ENCODE data around the gene ATP6V1F.
A peak's percentile ranks its signal among the peaks of the same experiment; 100 is the strongest.
"Not testable (repeated sequence)": the region's sequence is repeated elsewhere in the genome, so short reads cannot be mapped to it uniquely, and the experiment has no call there.

ATP6V1F gene

DNA sequence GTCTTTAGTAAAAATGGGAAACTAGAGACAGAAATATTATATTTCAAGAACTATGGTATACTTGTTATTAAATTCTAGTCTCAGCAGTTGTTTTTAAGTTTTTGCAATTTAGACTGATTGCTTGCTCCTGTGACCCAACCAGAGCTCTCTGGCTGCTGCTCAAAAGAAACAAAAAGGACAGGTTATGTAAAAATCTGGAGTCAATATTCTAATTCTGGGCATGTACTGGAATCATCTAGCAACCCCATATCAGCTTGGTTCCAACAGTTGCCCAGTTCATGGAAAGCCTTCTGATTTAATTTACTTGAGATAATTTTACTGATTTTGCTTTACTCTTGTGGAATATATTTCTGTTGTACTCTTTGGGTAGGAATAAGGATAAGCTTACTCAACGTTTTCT, 37.6 kb downstream of the ATP6V1F start:
- FAIRE-seq (no peak), DNase-seq (ENCODE audit: low spot score) (no peak)

GRCh38 chr7:128902761-128903585, 40.3 kb downstream of the ATP6V1F start:
- DNase-seq (ENCODE audit: low spot score) (peak; percentile 46), FAIRE-seq (peak; percentile 65)

DNA sequence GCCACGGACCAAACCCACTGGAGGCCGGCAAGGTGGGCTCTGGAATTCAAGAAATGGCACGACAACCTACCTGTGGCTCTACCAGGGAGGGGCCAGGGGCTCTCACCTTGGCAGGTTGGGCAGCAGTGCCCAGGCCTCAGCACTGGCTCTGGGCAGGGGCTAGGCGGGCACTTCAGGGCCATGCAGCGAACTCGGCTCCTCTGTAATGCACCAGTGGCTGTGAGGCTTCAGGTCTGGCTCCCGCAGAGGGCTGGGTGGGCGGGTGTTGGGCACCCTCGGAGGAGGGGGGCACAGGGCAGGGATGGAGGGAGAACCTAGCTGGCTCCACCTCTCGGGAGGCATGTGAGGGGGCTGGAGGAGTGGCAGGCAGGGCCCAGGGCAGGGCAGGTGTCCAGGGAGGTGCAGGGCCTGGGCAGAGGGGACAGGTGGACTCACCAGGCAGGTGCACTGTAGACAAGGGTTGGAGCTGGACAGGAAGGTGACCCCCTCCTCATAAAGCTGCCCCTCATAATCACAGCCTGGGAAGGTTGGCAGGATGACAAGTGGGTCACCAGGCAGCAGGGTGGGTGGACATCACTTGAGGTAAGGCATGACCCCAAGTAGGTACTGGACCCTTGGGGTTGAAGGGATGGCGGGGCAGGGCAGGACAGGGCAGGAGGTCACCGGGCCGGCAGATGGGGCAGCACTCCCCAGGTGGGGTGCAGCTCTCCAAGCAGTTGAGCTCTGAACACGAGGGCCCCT, 41.1 kb downstream of the ATP6V1F start:
- no peak for DNase-seq (ENCODE audit: low spot score)
- FAIRE-seq, result no peak

GRCh38 chr7:128904381-128905197, 41.9 kb downstream of the ATP6V1F start:
- DNase-seq (ENCODE audit: low spot score) (peak; percentile 43), FAIRE-seq (peak; percentile 36)

GRCh38 chr7:128906001-128906765, 43.5 kb downstream of the ATP6V1F start:
- DNase-seq (ENCODE audit: low spot score) (no peak), FAIRE-seq (no peak)

DNA sequence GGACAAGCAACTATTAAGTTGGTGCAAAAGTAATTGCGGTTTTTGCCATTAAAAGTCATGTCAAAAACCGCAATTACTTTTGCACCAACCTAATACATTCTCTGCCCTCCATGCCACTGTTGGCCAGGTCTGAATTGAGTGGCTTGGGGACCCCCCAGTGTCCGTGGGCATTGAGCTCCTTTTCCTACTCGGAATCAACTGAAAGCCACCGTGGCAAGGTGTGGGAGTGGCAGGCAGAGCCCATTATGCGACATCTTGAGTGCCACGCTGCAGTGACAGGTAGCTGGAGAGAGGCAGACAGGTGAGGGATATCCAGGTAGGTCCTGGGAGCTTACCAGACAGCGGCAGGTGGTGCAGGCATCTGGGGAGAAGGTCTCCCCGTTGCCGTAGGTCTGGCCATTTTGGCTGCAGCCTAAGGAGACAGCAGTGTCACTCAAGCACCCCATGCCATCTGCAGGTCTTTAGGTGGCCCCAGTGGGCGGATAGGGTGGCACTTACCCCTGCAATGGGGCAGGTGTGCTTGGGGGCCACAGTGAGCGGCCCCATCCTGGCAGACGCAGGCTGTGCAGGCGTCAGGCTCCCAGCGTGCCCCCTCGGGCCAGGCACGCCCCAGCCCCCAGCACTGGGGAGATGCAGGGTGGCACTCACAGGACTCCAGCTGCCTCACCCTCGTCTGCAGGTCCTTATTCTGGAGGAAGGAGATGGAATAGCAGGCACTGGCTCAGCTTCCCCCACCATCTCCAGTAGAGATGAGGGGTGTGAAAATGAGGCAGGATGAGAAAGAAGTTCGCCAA, 44.3 kb downstream of the ATP6V1F start:
- FAIRE-seq (no peak), DNase-seq (ENCODE audit: low spot score) (no peak)

- FAIRE-seq (no peak), DNase-seq (ENCODE audit: low spot score) (no peak)
These were observed 46.3 kb downstream of the ATP6V1F start for GRCh38 chr7:128908750-128909624.

- FAIRE-seq, result peak; percentile 4
- DNase-seq (ENCODE audit: low spot score), result peak; percentile 59
These were observed 47.2 kb downstream of the ATP6V1F start for GRCh38 chr7:128909625-128910568.

GRCh38 chr7:128910569-128910945, 47.9 kb downstream of the ATP6V1F start, which contains the start of gene KCP:
TSS of gene KCP (minus strand) at chr7:128910709. CDS start at chr7:128910676, 33 bp downstream.
- FAIRE-seq, result no peak

GRCh38 chr7:128911423-128912031, 48.9 kb downstream of the ATP6V1F start:
- DNase-seq (ENCODE audit: low spot score) (no peak), FAIRE-seq (no peak)

More at GRCh38 chr7:128910569-128910945, 47.9 kb downstream of the ATP6V1F start, which contains the start of gene KCP:
- DNase-seq (ENCODE audit: low spot score), result no peak

DNA sequence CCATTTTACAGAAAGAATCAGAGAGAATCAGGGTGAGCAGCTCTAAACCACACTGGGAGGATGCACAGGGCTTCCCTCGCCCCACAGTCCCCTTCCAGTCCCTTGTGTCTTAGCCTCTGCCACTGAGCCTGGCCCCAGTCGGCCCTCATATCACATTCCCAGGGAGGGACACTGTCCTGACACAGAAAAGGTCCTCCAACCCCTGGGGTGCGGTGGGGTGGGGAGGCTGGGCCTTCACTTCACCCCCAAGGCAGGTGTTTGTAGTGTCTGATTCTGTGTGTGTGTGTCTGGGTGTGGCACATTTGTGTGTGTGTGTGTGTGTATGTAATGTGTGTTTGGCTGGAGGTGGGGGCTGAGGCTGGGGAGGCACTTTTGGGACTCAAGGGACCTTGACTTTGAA, 49.6 kb downstream of the ATP6V1F start:
- FAIRE-seq (no peak), DNase-seq (ENCODE audit: low spot score) (no peak)

DNA sequence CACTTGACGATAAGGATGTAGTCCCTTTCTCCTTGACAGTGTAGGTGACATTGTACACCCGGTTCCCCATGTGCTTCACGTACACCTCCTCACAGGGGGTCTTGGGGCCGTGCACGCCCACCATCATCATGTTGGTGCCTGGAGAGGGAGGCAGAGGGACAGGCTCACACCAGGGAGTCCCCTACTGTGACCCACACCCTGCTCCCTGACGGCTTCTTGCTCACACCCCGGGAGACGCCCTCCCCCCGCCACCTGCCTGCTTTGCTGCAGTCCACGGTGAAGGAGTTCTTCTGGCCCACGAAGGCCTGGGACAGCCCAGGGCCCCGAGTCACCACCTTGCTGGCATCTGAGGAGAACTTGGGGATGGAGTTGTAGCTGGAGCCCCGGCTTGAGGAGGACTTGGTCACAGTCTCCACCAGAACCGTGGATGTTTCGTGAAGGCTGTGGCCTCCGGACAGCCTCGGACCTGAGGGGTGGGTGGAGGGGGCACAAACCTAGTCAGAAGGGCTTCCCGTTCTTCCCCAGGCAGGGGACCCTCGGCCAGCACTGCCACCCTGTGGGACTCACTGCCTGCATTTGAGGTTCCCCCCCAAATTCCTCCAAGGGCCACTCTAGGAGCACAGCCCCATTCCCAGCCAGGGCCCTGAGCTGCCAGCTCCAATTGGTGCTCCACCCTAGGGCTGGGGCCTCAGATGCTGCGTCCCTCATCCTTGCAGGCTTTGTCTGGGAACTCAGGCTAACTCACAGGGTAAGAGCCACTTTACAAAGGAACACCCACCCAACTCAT, 50.2 kb downstream of the ATP6V1F start:
- FAIRE-seq; DNase-seq (ENCODE audit: low spot score): not testable (repeated sequence)

GRCh38 chr7:128913870-128914565, 51.4 kb downstream of the ATP6V1F start:
- FAIRE-seq, result no peak
- no peak for DNase-seq (ENCODE audit: low spot score)

DNA sequence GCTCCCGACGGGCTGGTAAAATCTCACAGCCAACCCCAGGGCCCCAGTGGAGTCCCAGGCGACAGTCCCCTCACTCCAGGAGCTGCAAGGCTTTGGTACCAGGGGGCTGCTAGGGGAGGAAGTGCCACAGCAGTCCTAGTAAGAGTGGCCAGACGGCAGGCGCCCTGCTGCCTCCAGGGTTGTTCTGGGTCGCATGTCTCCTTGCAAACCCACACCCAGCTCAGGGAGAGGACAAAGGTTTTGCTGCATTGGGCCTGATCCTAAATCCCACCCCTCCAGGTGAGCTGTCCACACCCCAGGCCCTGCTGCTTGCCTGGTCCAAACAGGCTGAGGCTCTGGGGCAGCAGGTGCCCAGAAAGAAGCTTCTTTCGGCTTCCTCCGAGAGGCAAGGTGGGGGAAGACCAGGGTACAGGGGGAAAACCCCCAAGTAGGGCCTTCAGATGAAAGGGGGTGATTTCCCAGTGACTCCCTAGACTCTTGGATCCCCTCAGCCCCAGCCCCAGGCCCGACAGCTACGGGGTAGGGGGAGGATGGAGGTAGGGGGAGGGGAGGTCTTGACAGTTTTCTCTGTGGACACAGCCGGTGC, 52.0 kb downstream of the ATP6V1F start:
- FAIRE-seq (no peak), DNase-seq (ENCODE audit: low spot score) (no peak)

GRCh38 chr7:128915271-128915819, 52.7 kb downstream of the ATP6V1F start:
- DNase-seq (ENCODE audit: low spot score) (no peak), FAIRE-seq (no peak)
